DOHH2 (cell line): ENCODE measurements around the gene CLCN7.

Experiments used
- CTCF ChIP-seq: fragments of 200-600 bp; sonication (generic); IDR thresholded peaks from one replicate; pipeline ENCODE4 v1.5.1; 2014; ENCODE audit warnings: antibody characterized with exemption, mild to moderate bottlenecking, low read depth, low read length; ENCODE audit not compliant: poor library complexity, severe bottlenecking
- EZH2phosphoT487 ChIP-seq: fragments of 200-600 bp; sonication (generic); IDR thresholded peaks from 2 replicates; pipeline ENCODE4 v1.6.1; 2017; ENCODE audit warnings: borderline replicate concordance, mild to moderate bottlenecking, antibody characterized with exemption, low read length, moderate library complexity, mixed read lengths

GRCh38 chr16:1434644-1435592 lies 39.9 kb downstream of the CLCN7 start:
- TF ChIP-seq EZH2phosphoT487 (no peak), CTCF (no peak)
